ENCODE data around the gene UBALD1.
A peak's percentile ranks its signal among the peaks of the same experiment; 100 is the strongest.

Gene UBALD1

DNA sequence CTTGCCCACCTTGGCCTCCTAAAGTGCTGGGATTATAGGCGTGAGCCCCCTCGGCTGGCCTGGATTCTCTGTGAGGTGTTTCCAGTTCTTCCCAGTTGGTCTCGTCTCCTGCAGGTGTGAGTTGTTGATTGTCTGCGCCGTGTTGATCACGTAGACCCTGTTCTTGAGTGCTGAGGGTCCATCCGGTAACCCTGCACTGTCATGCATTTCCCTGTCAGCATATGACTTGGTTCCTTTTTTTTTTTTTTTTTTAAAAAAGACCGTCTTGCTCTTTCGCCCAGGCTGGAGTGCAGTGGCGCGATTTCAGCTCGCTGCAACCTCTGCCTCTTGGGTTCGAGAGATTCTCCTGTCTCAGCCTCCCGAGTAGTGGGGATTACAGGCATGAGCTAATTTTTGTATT is 27.2 kb upstream of the UBALD1 start:
- no peak for DNase-seq

DNA sequence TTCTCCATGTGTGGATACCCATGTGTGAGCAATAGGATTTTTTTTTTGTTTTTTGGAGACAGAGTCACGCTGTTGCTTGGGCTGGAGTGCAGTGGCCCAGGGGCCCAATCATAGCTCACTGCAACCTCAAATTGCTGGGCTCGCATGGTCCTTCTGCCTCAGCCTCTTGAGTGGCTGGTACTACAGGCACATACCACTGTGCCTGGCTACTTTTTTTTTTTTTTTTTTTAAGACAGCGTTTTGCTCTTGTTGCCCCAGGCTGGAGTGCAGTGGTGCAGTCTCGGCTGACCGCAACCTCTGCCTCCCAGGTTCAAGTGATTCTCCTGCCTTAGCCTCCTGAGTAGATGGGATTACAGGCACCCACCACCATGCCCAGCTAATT is 26.6 kb upstream of the UBALD1 start:
- DNase-seq: no peak

DNA sequence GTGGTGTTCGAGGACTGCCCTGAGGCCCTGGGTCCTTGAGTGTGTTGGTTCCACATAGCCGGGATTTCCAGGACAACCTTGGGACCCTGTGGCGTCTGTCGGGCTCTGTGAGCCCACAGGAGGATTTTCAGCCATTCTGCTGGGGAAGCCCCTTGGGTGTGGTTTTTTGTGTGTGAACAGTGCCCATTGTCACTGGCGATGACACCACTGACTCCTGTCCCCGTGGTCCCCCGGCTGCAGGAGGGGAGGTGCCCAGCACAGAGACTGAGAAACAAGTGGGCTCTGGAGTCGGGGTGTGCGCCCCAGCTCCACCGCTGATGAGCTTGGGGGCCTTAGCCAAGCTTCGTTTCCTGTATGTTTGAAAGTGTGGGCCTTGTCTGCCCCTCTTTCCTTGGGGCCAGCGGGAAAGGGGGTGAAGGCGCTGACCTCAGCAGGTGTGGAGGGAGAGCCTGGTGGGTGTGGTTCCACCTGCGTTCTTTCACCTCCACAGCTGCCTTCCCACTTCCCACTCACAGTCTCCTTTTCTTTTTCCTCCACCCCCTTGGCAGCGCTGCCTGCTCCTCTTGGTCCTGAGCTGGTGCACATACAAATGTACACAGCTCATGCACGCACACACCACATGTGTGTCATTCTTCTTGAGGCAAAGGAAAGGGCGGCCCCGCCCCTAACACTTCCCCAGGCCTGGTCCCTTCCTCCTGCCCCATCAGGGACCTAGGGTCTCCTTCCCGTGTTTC is 26.1 kb upstream of the UBALD1 start:
- DNase-seq: no peak

DNA sequence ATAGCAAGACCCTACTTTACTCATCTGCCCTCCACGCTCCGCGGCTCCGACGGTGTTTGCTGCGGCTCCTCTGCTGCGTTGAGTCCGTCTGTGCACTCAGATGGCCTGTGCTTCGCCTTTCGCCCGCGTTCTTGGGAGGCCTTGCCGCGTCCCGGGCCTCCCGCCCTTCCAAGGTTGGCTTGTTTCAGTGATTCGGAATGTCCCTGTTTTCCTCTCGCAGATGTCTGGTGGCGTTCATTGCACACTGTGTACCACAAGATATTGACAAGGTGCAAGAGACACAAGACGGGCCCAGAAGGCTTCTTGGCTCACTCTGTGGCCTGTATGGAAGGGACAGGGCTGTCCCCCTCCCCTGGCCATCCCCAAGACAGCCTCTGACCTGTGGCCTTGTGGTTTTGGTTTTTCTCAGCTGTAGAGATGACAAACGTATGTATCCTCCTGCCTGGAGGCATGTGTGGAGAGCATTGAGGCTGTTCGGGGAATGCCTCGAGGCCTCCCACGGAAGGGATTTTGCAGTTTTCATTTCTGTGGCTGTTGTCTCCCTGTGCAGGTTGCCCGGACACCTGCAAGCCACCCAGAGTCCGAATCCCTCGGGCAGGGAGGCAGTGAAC is 25.3 kb upstream of the UBALD1 start:
- no peak for DNase-seq

DNA sequence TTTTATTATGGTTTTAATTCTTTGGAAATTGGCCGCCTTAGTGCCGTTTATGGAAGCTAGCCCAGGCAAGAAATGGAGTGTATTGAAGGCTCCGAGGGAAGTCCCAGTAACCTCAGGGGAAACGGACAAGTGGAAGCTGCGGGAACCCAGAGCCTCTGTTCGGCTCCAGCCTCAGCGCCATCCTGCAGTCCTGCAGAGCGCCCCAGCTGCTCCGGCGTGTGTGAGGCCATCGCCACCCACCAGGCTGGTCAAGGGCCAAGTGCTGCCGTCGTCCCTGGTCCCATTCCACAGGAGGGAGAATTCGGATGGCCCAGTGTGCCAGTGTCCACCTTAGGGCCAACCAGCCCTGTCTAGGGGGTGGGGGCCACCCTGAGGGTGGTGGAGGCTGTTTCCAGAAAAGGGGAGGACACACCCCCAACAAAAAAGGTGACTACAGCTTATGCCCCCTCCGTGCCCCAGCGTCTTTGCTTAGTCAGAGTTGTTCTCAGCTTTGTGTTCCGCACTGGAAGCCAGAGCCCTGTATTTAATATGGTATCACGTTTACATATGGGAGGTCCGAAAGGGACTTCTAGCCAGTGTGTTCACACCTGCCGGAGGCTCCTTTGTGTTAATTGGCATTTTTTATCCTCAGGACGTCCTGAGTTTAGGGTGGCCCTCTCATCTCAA is 22.9 kb upstream of the UBALD1 start:
- no peak for DNase-seq

DNA sequence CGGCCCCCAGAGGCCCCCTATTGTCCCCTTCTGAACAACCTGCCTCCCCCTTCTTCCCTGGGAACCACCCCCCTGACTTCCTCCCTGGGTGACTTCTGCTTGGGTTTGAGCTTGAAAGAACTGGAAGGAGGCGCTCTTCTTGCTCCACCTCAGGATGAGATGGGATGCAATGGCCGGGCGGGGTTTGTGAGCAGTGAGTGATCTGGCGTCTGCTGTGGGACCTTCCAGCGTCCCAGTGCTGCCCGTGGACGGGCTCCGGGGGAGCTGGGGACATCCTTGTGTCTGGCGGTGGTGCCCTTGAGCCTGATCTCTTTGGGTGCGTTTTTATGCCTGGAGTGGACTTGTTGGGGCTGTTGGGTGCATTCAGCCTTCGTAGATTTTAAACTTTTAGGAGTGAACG is 21.5 kb upstream of the UBALD1 start:
- no peak for DNase-seq

DNA sequence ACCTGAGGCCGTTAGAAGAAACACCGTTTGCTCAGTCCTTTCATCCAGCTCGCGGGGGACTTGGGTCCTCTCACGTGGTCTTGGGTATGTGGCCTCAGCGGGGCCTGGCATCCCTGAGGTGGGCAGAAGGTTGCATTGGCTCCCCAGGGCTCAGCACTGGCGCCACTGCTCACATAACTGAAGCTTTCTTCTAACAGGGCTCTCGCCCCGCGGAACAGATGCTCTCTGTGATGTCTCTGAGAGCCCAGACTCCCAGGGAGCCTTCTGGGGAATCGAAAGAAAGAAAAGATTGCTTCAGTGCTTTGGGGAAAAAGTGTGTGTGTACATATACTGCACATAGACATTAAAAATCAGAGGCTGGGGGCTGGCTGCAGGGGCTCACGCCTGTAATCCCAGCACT is 20.1 kb upstream of the UBALD1 start:
- no peak for DNase-seq

DNA sequence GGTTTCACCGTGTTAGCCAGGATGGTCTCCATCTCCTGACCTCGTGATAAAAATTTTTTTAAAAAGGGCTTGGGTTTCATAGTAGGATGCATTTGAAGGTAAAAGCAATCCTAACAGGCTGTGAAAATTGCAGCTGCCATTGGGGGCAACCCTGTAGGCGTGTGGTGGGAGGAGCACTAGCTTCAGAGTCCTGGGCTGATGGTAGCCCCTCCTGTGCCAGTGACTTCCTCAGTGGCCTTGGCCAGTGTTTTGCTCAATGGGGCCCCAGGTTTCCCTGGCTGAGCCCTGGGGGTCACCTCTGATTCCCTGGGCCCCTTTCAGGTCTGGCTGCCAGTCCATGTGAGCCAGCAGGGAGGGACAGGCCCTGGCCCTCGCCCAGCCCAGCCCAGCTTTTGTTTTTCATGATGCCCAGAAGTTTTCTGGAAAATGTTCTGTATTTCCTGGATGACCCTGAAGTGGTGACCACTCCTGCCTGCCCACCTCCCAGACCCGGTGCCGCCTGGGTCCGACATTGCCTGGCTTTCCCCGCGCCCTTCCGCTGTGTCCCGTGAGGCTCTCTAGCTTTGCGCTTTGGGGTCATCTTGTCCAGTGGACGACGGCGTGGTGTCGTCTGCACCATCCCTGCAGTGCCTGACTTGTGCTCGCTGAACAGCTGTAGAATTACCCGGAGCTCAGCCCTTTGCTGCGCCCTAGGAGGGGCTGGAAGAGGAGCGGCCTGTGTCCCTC is 19.4 kb upstream of the UBALD1 start:
- DNase-seq: no peak

DNA sequence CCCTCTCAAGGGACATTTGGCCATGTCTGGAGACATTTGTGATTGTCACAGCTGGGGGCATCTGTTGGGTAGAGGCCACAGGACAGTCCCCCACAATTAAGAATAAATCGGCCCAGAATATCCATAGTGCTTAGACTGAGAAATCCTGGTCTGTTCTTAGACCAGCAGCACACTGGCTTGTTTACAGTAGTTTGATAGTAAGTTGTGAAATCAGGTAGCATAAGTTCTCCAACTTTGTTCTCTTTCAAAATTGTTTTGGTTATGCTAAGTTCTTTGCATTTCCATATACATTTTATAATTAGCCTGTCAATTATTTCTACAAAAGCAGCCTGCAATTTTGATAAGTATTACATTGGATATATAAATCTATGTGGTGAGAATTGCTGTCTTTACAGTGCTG is 16.8 kb upstream of the UBALD1 start:
- no peak for DNase-seq

DNA sequence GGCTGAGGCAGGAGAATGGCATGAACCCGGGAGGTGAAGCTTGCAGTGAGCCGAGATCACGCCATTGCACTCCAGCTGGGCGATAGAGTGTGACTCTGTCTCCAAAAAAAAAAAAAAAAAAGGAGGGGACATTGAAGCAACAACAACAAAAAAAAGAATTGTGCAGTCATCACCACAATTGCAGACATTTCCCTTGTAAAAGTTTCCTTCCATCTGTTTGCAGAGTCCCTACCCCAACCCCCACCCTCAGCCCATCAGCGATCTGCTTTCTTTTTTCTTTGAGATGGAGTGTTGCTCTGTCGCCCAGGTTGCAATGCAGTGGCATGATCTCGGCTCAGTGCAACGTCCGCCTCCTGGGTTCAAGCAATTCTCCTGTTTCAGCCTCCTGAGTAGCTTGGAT is 13.6 kb upstream of the UBALD1 start:
- DNase-seq: no peak

DNA sequence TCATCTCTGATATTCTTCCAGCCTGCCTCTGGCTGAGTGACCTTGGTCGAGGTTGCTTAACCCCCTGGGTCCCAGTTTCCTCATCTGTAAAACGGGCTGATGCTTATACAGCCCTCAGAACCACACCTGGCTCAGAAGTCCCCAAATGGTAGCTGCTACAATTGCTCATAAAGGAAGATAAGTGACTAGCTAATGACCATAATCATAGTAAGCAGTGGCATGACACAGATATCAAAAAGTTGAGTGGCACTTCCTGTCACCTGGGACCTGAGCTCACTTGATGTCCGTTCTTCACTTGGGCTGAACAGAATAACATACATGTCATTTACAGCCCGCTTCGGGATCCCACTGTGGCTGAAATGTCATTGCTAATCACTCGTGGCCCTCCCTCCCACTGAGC is 11.7 kb upstream of the UBALD1 start:
- DNase-seq: no peak

DNA sequence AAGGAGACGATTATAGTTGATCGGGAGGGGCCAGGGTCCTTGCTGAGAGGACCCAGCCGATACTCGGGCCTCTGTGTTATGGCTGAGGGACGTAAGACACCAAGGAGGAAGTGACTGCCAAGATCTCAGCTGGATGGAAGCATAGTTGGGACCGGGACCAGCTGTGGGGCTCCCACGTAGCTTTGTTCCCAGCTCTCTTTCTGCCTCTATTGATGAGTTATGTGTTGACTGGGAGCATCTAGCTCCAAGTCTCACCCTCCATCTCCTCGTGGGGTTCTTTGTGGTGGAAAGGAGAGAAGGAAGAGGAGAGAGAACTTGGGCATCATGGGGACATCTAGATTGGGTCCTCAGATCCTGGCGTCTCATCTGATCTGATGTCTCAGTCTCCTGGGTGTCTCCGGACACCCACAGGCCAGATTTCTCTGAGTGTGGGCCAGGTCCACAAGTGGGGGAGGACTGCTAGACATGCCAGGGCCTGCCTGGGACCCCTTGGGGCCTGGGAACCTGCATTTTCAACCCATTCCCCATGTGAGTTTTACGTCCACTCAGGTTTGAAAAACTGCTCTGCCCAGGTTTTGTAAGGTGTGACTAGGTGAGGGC is 11.0 kb upstream of the UBALD1 start:
- DNase-seq: no peak

DNA sequence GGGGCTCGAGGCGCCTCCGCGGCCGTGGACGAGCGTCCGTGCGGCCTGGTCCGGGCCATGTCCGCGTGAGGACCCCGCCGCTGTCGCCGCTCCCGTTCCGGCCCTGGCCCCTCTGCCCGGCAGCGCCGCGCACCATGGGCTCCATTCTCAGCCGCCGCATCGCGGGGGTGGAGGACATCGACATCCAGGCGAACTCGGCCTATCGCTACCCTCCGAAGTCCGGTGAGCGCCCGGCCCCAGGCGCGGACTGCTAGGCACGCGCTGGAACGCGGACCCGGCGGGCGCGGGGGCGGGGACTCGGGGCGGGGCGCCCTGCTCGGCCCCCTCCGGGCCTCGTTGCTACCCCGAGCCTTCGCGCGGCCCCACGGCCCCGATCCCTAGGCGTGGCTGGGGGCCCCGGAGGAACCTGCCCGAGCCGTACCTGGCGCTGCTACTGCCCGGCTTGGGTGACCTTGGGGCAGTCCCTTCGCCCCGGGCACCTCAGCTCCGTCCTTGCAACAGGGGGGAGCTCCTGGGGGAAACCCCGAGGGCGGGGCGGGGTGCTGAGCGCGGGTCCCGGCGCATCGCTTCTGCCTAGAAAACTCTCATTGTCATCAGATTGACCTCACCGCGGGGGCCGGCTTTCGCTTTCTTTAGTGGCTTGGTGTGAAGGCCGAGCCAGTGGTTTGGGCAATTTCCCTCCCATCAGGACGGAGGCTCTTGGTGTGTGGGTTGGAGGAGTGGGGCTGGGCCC is 10.3 kb upstream of the UBALD1 start:
- DNase-seq: no peak

DNA sequence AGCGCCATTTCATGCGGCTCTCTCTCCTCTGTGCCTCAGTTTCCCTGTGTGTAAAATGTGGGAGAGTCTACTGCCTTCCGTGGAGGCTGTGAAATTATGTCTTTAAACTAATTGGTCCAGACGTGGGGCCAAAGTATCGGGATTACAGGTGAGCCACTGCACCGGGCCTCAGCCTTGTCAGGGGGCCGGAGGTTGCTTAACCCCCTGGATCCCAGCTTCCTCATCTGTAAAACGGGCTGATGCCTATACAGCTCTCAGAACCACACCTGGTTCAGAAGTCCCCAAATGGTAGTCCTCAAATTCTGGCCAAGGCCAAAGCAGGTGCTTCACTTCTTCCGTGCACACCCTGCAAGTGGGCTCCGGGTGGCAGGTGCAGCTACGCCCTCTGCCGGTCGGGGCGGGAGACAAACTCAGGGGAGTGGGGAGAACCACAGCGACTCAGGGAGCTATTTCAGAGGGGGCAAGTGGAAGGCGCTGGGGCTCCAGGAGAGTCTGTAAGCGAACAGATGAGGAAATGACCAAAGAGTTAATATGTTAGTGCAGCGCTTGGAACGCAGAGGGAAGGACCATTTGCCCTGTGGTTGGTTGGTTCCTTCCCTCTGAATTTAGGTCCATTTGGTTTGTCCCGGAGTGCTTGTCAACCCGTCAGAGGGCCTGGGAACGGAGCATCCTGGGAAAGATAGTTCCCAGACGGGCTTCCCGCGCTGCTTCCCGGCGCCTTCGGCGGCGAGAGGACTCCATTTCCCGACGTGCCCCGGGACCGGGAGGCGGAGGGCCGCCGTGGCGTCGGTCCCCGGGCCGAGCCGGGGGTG is 9.5 kb upstream of the UBALD1 start, which contains the start of gene MGRN1:
MGRN1 (plus strand) TSS at position 812 of the 812 bp plus-strand sequence. CDS start 135 bp downstream, outside the sequence.
- peak; percentile 93 for DNase-seq

DNA sequence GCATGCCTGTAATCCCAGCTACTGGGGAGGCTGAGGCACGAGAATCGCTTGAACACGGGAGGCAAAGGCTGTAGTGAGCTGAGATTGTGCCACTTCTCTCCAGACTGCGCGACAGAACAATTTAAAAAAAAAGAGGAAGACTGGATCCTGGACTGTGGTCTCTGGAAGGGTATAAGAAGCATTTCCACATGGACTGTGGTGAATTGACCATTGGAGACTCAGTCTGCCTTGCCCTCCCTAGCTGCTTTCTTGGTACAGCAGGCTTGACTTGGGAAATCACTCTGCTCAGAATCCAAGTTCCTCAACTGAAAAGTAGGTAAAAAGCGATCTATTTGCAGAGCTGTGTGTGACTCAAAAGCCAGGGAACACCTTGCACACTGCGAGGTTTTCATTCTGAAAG is 8.9 kb upstream of the UBALD1 start:
- DNase-seq: no peak

DNA sequence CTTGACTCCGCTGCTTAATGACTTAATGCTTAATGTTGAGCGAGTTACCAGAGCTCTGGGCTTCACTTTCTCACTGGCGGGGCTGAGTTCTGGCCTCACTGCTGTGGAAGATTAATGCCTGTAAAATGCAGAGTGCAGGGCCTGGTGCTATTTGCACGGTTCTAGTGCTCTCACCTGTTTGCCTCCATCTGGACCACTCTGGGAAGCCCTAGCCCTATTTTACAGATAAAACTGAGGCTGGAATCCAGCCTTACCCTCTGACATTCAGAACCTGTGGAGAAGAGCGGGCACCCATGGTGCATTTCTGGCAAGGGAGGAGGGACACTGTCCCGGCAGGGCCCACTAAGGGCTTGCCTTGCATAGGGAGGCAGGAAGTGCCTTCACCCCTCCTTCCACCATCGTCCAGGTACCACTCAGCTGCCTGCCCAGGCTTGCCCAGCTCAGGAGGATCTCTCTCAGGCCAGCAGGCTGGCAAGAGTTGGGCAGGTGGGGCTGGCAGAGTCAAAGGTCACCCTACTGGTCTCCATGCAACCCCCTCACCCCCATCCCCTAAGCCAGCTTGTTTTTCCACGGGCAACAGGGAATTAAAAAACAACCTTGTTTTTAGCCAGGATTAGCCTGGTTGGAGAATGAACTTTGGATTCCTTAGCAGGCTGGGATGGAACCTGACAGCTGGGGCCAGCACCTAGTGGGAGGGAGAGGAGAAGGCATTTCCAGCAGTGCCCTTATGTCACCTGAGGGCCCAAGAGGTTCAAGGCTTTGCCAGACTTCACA is 4.1 kb upstream of the UBALD1 start:
- DNase-seq: no peak

DNA sequence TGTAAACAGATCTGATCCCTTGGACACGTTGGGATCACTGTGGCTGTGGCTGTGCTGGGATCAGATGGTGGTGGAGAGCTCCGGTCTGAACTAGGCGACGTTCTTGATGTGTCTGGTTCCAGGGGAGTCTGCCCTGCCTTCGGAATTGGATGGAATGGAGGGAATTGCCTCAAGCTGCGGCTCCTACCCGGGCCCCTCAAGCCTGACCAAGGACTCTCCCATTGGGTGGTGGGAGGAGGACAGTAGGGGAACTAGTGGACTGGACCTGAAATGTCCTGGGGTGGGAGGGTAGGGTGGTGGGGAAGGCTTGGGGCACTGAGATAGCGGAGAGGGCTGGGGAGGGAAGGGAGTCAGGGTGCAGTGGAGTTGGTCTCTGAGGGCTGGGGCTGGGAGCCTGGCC is 3.2 kb upstream of the UBALD1 start:
- DNase-seq: no peak

DNA sequence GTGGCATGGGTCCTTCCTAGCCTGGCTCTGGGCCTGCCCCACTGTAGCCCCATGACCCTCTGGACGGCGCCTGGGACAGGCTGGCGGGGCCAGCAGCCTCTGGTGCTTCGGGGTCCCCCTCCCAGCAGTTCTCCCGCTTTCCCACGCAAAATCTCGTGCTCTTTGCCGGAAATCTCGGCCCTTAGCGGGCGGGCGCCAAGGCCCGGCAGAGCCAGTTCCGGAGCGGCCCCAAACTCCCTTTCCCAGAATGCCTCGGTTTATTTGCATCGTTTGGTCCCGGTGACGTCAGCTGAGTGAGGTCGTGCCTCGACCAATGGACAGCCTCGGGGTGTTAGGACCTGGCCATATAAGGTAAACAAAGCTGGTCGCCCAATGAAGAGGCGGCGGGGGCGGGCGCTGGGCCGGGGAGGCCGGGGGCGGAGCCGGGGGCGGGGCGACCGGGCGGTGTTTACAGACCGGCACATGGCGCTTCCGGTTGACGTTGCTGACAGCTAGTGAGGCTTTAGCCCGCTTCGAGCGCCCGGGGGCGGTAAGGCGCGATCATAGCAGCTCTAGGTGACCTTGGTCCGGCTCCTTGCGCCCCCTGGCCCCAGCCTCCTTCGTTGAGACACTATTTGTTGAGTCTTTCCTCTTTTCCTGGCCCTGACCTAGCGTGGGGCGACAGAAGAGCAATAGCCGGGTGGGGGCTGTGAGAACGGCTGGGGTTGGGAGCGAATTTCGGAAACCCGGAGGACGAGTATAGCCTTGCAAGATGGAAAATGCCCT is 1.5 kb upstream of the UBALD1 start:
- DNase-seq: peak; percentile 99

DNA sequence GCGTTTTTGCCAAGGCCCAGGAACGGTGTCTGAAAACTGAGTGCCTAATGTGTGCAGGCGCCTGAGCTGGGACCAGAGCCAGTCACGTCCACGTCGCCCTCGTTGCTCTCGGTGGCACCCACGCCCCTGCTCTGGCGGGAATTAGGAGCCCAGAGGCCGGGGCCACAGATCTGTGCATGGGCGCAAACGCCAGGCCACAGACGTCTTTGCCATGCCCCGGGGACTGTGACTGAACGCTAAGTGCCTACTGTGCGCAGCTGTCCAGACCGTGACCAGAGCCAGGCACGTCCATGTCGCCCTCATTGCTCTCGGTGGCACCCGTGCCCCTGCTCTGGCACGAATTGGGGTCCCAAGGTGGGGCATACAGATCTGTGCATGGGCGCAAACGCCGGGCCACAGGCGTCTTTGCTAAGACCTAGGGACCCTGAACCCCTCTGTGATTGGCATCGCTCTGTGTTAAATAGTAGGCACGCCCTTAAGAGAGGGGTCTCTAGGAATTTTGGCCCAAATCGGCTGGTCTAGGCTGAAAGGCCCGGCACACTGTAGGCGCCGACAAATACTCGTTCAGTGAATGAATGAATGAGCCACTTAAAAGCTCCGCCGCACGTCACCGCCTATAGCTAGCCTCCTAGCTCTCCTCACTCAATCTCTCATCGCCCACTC is 827 bp upstream of the UBALD1 start:
- no peak for DNase-seq
